ENCODE measurements around the gene APLP2.

DNA sequence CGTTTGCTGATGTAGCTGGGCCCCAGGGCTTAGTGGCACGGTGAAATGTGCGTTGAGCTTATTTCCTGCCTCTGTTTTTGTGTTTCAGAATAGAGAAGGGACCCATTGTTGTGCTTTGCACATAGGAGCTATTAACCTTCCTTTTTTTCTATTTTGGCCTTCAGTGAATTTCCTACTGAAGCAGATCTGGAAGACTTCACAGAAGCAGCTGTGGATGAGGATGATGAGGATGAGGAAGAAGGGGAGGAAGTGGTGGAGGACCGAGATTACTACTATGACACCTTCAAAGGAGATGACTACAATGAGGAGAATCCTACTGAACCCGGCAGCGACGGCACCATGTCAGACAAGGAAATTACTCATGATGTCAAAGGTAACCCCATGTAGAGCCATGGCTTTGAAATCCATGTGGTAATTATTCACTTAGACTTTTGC lies 52.5 kb downstream of the APLP2 start:
- TF ChIP-seq, protein P1, sequence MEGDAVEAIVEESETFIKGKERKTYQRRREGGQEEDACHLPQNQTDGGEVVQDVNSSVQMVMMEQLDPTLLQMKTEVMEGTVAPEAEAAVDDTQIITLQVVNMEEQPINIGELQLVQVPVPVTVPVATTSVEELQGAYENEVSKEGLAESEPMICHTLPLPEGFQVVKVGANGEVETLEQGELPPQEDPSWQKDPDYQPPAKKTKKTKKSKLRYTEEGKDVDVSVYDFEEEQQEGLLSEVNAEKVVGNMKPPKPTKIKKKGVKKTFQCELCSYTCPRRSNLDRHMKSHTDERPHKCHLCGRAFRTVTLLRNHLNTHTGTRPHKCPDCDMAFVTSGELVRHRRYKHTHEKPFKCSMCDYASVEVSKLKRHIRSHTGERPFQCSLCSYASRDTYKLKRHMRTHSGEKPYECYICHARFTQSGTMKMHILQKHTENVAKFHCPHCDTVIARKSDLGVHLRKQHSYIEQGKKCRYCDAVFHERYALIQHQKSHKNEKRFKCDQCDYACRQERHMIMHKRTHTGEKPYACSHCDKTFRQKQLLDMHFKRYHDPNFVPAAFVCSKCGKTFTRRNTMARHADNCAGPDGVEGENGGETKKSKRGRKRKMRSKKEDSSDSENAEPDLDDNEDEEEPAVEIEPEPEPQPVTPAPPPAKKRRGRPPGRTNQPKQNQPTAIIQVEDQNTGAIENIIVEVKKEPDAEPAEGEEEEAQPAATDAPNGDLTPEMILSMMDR (conservative IDR thresholded peaks at IDR 0.05 in 1 of 2, IDR thresholded peaks at IDR 0.05 in 1 of 2; ENCODE audit: low read depth in 1 of 2, low read length in 2 of 2) = no peak
- no peak for TF ChIP-seq EZH2 (IDR thresholded peaks at IDR 0.05; ENCODE audit: low read length, missing control alignments)
